ENCODE results near the gene SLC22A1. TPM values are rescaled to one million over a fixed set of nuclear protein-coding genes. Genes with fewer than 3 reads are reported as not detected.
"Not testable (repeated sequence)": the region's sequence is repeated elsewhere in the genome, so short reads cannot be mapped to it uniquely, and the experiment has no call there.

Gene SLC22A1
- total RNA-seq, 1 donor from 2014 or later, result not detected

- DNase-seq (ENCODE audit: low spot score in 2 of 2), result no peak
- FAIRE-seq, result no peak
Observed at GRCh38 chr6:160092602-160093001, 29.0 kb upstream of the SLC22A1 start.

- DNase-seq (ENCODE audit: low spot score in 2 of 2), result no peak
- no peak for FAIRE-seq
Observed at GRCh38 chr6:160093061-160093460, 28.6 kb upstream of the SLC22A1 start.

GRCh38 chr6:160093946-160094345 is 27.7 kb upstream of the SLC22A1 start:
- no peak for FAIRE-seq
- DNase-seq (ENCODE audit: low spot score in 2 of 2), result no peak

- DNase-seq (ENCODE audit: low spot score in 2 of 2) (no peak), FAIRE-seq (no peak)
Observed at GRCh38 chr6:160095146-160095845, 26.3 kb upstream of the SLC22A1 start.

- DNase-seq (ENCODE audit: low spot score in 2 of 2) (no peak), FAIRE-seq (no peak)
Observed at GRCh38 chr6:160101277-160102205, 20.1 kb upstream of the SLC22A1 start.

- DNase-seq (ENCODE audit: low spot score in 2 of 2), result no peak
- no peak for FAIRE-seq
Observed at GRCh38 chr6:160102399-160102798, 19.2 kb upstream of the SLC22A1 start.

GRCh38 chr6:160102956-160103824 is 18.4 kb upstream of the SLC22A1 start:
- DNase-seq (ENCODE audit: low spot score in 2 of 2) (no peak), FAIRE-seq (no peak)

- FAIRE-seq, result no peak
Observed at GRCh38 chr6:160103825-160104100, 17.9 kb upstream of the SLC22A1 start.

GRCh38 chr6:160104821-160105517 is 16.6 kb upstream of the SLC22A1 start:
- no peak for FAIRE-seq
- DNase-seq (ENCODE audit: low spot score in 2 of 2), result no peak

More at GRCh38 chr6:160103825-160104100, 17.9 kb upstream of the SLC22A1 start:
- DNase-seq (ENCODE audit: low spot score in 2 of 2), result no peak

GRCh38 chr6:160106010-160106409 is 15.6 kb upstream of the SLC22A1 start:
- no peak for DNase-seq (ENCODE audit: low spot score in 2 of 2)
- FAIRE-seq, result no peak

GRCh38 chr6:160106701-160107100 is 14.9 kb upstream of the SLC22A1 start:
- DNase-seq (ENCODE audit: low spot score in 2 of 2), result no peak
- FAIRE-seq, result no peak

GRCh38 chr6:160108077-160108476 is 13.5 kb upstream of the SLC22A1 start:
- FAIRE-seq, result no peak

GRCh38 chr6:160110586-160111123 is 11.0 kb upstream of the SLC22A1 start:
- no peak for DNase-seq (ENCODE audit: low spot score in 2 of 2)
- no peak for FAIRE-seq

More at GRCh38 chr6:160108077-160108476, 13.5 kb upstream of the SLC22A1 start:
- DNase-seq (ENCODE audit: low spot score in 2 of 2), result no peak

GRCh38 chr6:160111806-160112205 is 9.8 kb upstream of the SLC22A1 start:
- DNase-seq (ENCODE audit: low spot score in 2 of 2), result no peak

GRCh38 chr6:160112628-160113299 is 8.9 kb upstream of the SLC22A1 start:
- no peak for DNase-seq (ENCODE audit: low spot score in 2 of 2)
- FAIRE-seq, result no peak

More at GRCh38 chr6:160111806-160112205, 9.8 kb upstream of the SLC22A1 start:
- FAIRE-seq, result no peak

- FAIRE-seq; DNase-seq (ENCODE audit: low spot score in 2 of 2): not testable (repeated sequence)
Observed at GRCh38 chr6:160114536-160114935, 7.1 kb upstream of the SLC22A1 start.

- FAIRE-seq, result no peak
Observed at GRCh38 chr6:160115421-160115820, 6.2 kb upstream of the SLC22A1 start.

GRCh38 chr6:160116411-160116810 is 5.2 kb upstream of the SLC22A1 start:
- DNase-seq (ENCODE audit: low spot score in 2 of 2) (no peak), FAIRE-seq (no peak)

More at GRCh38 chr6:160115421-160115820, 6.2 kb upstream of the SLC22A1 start:
- no peak for DNase-seq (ENCODE audit: low spot score in 2 of 2)

- DNase-seq (ENCODE audit: low spot score in 2 of 2) (no peak), FAIRE-seq (no peak)
Observed at GRCh38 chr6:160117137-160117536, 4.5 kb upstream of the SLC22A1 start.
